ENCODE data around the gene TMEM119.

Gene TMEM119

GRCh38 chr12:108597559-108598471 lies at the start of gene TMEM119:
TMEM119 (minus strand) TSS chr12:108598084; CDS start chr12:108592383, 5,701 bp downstream.
- DNase-seq: no peak

- no peak for DNase-seq
Measured at GRCh38 chr12:108646600-108647579, 49.0 kb upstream of the TMEM119 start.

- DNase-seq: no peak
Measured at GRCh38 chr12:108645686-108646599, 48.1 kb upstream of the TMEM119 start.

- DNase-seq: no peak
Measured at GRCh38 chr12:108644811-108645120, 46.9 kb upstream of the TMEM119 start.

- DNase-seq: no peak
Measured at GRCh38 chr12:108643941-108644810, 46.3 kb upstream of the TMEM119 start.

- DNase-seq: no peak
Measured at GRCh38 chr12:108642899-108643654, 45.2 kb upstream of the TMEM119 start.

GRCh38 chr12:108642269-108642870 lies 44.5 kb upstream of the TMEM119 start:
- no peak for DNase-seq

- no peak for DNase-seq
Measured at GRCh38 chr12:108641446-108642268, 43.8 kb upstream of the TMEM119 start.

- DNase-seq: no peak
Measured at GRCh38 chr12:108640802-108641445, 43.0 kb upstream of the TMEM119 start.

GRCh38 chr12:108638997-108639822 lies 41.3 kb upstream of the TMEM119 start:
- DNase-seq: no peak

GRCh38 chr12:108638141-108638827 lies 40.4 kb upstream of the TMEM119 start:
- no peak for DNase-seq

- DNase-seq: no peak
Measured at GRCh38 chr12:108637222-108637971, 39.5 kb upstream of the TMEM119 start.

- no peak for DNase-seq
Measured at GRCh38 chr12:108635997-108636808, 38.3 kb upstream of the TMEM119 start.

GRCh38 chr12:108635201-108635996 lies 37.5 kb upstream of the TMEM119 start:
- DNase-seq: peak; percentile 65 to 68

- peak; percentile 77 to 78 for DNase-seq
Measured at GRCh38 chr12:108634341-108634751, 36.5 kb upstream of the TMEM119 start.
